SK-N-MC (cell line): ENCODE data around the gene RANGAP1.

Experiments used
- DNase-seq: peaks from one replicate; pipeline ENCODE4 v3.0.0-alpha.2; 2011; ENCODE audit warnings: low read depth, low spot score
- H3K27ac ChIP-seq: fragments of 200-600 bp; sonication (generic); 2 replicates; pipeline ENCODE4 v1.5.1; 2016; ENCODE audit warnings: mixed run types
- H3K36me3 ChIP-seq: fragments of 200-600 bp; sonication (generic); 2 replicates; pipeline ENCODE4 v1.6.1; 2017; ENCODE audit warnings: antibody characterized with exemption, low read length, mixed read lengths; ENCODE audit not compliant: insufficient read depth
- H3K4me3 ChIP-seq: fragments of 200-600 bp; sonication (generic); 2 replicates; pipeline ENCODE4 v1.5.1; 2016
- H3K9ac ChIP-seq: fragments of 200-600 bp; sonication (generic); 2 replicates; pipeline ENCODE4 v1.8.0; 2017; ENCODE audit warnings: mixed run types, mixed read lengths; ENCODE audit not compliant: insufficient read length
- H3K9me3 ChIP-seq: fragments of 200-600 bp; sonication (generic); 2 replicates; pipeline ENCODE4 v1.6.1; 2017; ENCODE audit warnings: low read depth, mild to moderate bottlenecking, antibody characterized with exemption, low read length, moderate library complexity, mixed read lengths
- EZH2 ChIP-seq: fragments of 200-600 bp; sonication (generic); IDR thresholded peaks from one replicate; pipeline ENCODE4 v1.6.1; 2017; ENCODE audit warnings: antibody characterized with exemption
- FOXP2 ChIP-seq: optimal IDR thresholded peaks from 2 replicates; pipeline ENCODE3; 2011; ENCODE audit warnings: mild to moderate bottlenecking, moderate library complexity; ENCODE audit not compliant: insufficient read depth; ENCODE audit errors: extremely low read length, control extremely low read depth
- POLR2AphosphoS5 ChIP-seq: IDR thresholded peaks from 2 replicates; pipeline ENCODE4 v1.6.1; 2012; ENCODE audit warnings: mild to moderate bottlenecking, low read depth, low read length, borderline replicate concordance

RANGAP1 gene

DNA sequence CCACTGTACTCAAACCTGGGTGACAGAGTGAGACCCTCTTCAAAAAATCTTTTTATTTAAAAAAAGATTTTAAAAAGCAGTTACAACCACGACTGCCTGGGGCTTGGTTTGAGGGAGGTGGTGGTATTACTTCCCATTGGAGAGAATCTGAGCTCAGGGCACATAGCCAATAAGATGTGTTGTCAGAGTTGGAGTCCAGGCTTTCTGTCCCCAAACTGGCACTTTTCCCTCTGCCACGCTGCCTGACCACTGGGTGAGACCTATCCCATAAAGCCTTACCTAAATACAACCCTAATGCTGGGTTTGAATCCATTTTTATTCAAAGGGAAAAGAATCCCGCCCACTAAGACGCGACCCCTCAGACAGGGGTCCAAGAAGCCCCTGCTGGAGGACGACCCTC lies 56.8 kb downstream of the RANGAP1 start:
- DNase-seq: no peak
- Histone ChIP-seq H3K9me3 (no peaks in the 10 kb centered on the region), H3K36me3 (peaks cover 5% of the 10 kb centered on the region; the same call in 1 of the 2 replicates), H3K9ac (no peak overlapping the region), H3K4me3 (no peak overlapping the region), H3K27ac (no peak overlapping the region)
- TF ChIP-seq FOXP2 (no peak), POLR2AphosphoS5 (no peak), EZH2 (no peak)

DNA sequence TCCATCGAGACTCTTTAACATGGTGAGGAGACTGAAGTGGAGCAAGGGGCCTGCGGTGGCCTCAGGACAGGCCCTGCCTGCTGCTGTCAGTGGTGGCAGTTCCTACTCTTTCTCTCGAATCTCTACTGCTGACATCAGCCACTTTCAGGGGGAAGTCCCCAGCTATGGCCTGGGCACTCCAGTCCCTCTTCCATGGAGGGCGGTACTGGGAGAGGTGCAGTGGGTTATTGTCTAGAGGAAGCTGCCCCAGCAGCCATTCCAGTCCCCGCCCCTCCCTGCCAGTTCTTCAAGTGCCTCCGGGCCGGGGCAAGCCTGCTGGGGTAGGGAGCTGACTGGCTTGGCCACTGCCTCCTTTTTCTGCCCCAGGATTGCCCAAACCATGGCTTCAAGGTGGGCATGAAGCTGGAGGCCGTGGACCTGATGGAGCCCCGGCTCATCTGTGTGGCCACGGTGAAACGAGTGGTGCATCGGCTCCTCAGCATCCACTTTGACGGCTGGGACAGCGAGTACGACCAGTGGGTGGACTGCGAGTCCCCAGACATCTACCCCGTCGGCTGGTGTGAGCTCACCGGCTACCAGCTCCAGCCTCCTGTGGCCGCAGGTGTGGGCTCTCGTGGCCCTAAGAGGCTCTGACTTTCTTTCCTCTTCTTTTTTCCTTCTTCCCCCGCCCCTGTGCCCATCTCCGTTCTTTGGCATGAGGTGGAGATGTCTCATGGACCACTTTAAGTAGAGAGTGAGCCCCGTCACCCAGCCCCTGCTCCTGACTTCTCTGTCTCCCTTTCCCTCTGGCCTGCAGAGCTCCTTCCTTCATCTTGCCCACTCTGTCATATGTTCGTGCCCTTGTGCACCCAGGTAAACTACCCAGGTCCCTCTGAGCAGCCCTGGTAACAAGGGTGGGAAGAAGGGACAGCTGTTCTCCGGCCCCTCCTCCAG lies 59.0 kb downstream of the RANGAP1 start:
- Histone ChIP-seq H3K9ac (no peak overlapping the region), H3K36me3 (peaks cover 10% of the 10 kb centered on the region; the same call in 1 of the 2 replicates), H3K4me3 (no peak overlapping the region), H3K9me3 (no peaks in the 10 kb centered on the region), H3K27ac (no peak overlapping the region)
- no peak for DNase-seq
- TF ChIP-seq FOXP2: no peak
- no peak for TF ChIP-seq POLR2AphosphoS5
- no peak for TF ChIP-seq EZH2

DNA sequence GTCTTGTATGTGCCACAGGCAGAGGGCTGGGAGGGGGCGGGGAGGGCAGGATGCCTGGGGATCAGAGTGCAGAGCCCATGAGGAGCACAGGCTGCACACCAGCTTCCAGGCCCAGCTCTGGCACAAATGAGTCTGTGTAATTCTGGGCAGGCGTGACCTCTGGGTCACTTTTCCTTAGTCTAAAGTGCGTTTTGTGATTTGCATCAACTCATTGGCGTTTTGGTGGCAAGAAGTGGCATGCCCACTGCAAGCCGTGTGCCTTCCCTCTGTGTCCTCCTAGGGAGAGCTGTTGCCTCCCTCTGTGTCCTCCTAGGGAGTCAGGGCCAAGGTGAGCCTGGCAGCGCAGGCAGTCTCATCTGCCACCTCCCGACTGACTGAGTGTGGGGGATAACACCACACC lies 62.5 kb downstream of the RANGAP1 start:
- no peak for TF ChIP-seq FOXP2
- no peak for TF ChIP-seq POLR2AphosphoS5
- TF ChIP-seq EZH2: no peak
- Histone ChIP-seq H3K4me3 (no peak overlapping the region), H3K9me3 (no peaks in the 10 kb centered on the region), H3K9ac (no peak overlapping the region), H3K36me3 (peaks cover 18% of the 10 kb centered on the region; the same call in 1 of the 2 replicates), H3K27ac (no peak overlapping the region)
- no peak for DNase-seq

DNA sequence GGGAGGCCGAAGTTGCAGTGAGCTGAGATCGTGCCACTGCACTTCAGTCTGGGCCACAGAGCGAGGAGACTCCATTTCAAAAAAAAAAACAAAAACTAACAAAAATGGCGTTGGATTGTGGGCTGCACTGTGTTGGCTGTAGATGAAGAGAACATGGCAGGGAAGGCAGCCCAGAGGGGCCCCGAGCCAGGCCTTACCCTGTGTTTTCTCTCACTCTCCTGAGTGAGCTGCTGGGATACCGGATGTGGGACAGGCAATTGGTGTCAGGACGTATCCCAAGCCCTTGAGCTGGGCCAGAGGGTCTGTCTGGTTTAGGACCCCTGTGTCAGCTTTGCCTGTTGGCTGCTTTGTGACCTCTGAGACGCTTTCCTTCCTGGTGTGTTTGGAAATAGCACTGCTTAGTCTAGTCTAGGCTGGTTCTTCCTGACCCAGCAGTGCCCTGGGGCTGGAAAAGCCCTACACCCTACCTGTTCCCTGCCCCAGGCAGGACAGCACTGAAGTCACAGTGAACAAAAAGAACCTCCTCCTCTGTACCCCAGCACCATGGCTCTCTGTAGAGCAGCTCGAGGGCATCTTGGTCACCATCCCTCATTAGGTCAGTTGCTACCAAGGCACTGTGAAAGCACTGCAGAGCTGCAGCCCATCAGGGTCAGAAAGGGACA lies 63.0 kb downstream of the RANGAP1 start:
- no peak overlapping the region for H3K27ac ChIP-seq
- H3K36me3 ChIP-seq: peaks cover 18% of the 10 kb centered on the region; the same call in 1 of the 2 replicates
- H3K4me3 ChIP-seq: no peak overlapping the region
- H3K9ac ChIP-seq: no peak overlapping the region
- no peaks in the 10 kb centered on the region for H3K9me3 ChIP-seq
- TF ChIP-seq EZH2: no peak
- TF ChIP-seq FOXP2: no peak
- TF ChIP-seq POLR2AphosphoS5: no peak
- no peak for DNase-seq

DNA sequence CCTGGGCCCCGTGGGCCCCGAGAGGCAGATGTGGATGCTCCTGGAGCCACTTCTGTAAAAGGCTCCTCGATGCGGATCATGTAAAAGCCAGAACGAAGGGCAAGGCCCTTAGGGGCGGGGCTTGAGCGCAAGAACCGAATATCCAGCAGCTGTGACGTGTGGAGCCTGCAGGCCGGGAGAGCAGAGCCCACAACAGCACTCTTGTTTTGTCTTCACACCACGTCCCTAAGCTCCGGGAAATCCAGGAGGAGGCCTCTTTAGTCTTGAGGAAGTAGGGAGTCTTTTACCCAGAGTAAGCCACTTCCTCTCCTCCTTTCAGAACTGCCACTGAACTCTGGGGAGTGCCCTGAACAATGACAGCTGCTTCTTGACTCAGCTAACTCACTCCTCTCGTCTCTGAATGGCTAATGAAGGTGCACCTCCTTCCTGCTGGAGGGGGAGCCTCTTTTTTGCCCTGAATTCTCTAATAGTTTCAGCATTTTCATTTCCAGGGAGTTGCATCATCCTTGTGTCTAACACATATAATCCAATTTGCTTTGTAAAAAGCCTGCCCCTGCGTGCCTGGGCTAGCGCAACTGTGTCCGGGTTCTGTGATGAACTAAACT lies 68.3 kb downstream of the RANGAP1 start:
- Histone ChIP-seq H3K9me3 (no peaks in the 10 kb centered on the region), H3K36me3 (peaks cover 42% of the 10 kb centered on the region), H3K9ac (peak overlapping the region; percentile 69), H3K27ac (peak overlapping the region; percentile 95), H3K4me3 (peak overlapping the region; percentile 63)
- peak; percentile 78 for DNase-seq
- TF ChIP-seq EZH2: no peak
- TF ChIP-seq POLR2AphosphoS5: peak; percentile 49

DNA sequence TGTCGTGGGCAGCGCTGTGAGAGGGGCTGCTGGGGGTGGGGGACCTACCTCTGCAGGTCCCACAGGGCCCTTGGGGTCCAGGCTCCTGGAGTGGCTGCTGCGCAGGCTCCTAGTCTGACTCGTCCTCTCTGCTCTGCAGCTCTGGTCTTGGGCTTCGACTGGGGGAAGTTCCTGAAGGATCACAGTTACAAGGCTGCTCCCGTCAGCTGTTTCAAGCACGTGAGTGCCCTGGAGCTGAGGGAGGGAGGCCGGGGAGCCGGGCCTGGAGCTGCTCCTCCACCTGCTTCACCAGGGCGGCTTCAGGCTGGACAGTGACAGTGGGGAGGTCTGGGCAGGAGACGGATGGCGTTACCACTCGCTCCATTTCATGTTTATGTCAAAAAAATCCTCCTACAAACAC lies 69.0 kb downstream of the RANGAP1 start:
- Histone ChIP-seq H3K4me3 (peak overlapping the region; percentile 63), H3K27ac (peak overlapping the region; percentile 95), H3K9ac (peak overlapping the region; percentile 69), H3K9me3 (no peaks in the 10 kb centered on the region), H3K36me3 (peaks cover 42% of the 10 kb centered on the region)
- no peak for DNase-seq
- TF ChIP-seq POLR2AphosphoS5 (no peak), FOXP2 (no peak), EZH2 (no peak)

DNA sequence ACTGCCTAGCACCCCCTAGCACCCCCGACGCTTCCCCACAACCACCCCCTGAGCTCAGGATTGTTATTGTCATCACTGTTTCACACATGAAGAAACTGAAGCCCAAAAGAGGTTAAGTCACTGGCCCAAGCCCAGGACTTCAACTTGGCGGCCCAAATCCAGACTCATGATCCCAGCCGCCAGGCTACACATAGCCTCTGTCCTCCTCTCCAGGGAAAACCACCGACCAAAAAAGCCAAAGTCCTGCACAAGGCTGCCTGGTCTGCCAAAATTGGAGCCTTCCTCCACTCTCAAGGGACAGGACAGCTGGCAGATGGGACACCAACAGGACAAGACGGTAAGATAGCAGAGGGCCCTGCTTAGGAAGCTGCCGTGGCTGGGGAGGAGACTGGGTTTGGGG lies 70.1 kb downstream of the RANGAP1 start:
- H3K27ac ChIP-seq: 0 out of 2 replicates have a peak overlapping the region, but pooled peaks have one; percentile 95
- no peak overlapping the region for H3K9ac ChIP-seq
- peak overlapping the region; percentile 63 for H3K4me3 ChIP-seq
- DNase-seq: no peak
- H3K36me3 ChIP-seq: peaks cover 40% of the 10 kb centered on the region
- TF ChIP-seq FOXP2: no peak
- no peak for TF ChIP-seq POLR2AphosphoS5
- TF ChIP-seq EZH2: no peak
- H3K9me3 ChIP-seq: no peaks in the 10 kb centered on the region

DNA sequence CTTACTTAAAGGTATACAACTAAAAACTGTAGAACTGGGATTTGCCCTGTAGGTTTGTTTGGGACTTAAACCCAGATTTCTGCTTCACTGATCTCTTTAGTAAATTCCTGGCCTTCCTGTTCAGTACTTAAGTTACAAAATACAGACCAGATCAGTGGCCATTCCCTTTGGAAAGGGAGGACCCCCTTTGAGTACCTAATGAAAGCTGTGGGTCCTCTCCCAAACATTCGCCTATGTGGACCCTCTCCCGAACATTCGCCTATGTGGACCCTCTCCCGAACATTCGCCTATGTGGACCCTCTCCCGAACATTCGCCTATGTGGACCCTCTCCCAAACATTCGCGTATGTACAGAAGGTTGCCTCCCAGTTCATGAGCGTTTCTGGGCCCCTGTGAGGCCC lies 70.6 kb downstream of the RANGAP1 start:
- TF ChIP-seq POLR2AphosphoS5: no peak
- TF ChIP-seq FOXP2: no peak
- no peak for TF ChIP-seq EZH2
- Histone ChIP-seq H3K9me3 (no peaks in the 10 kb centered on the region), H3K27ac (no peak overlapping the region), H3K9ac (no peak overlapping the region), H3K36me3 (peaks cover 41% of the 10 kb centered on the region), H3K4me3 (peak overlapping the region; percentile 63; the same call in 1 of the 2 replicates)
- no peak for DNase-seq
